Adrenal gland (tissue), 12 donors: Measurements from ENCODE around the gene PLXNC1. TPM values are rescaled to one million over a fixed set of nuclear protein-coding genes. Genes with fewer than 3 reads are reported as not detected.

ENCODE experiments used
- DNase-seq, 7 donors: peaks; one replicate each; pipeline ENCODE4 v3.0.0-alpha.2; 2019 to 2020
- H3K27ac ChIP-seq, 5 donors: fragments of 200-600 bp; sonication (generic) in 4 of 5; 1 replicate in 3 of 5; 2 replicates in 2 of 5; pipeline versions ENCODE4 v1.5.1 to v1.8.0; 2016 to 2020; ENCODE audit warnings: mild to moderate bottlenecking in 1 of 5
- H3K27me3 ChIP-seq: fragments of 200-600 bp; 2 replicates; pipeline ENCODE4 v1.8.0; 2021
- H3K36me3 ChIP-seq, 2 donors: fragments of 200-600 bp; replicated peaks in 1 of 2; 1 replicate in 1 of 2; 2 replicates in 1 of 2; pipeline versions ENCODE4 v1.5.1 to v1.8.0; 2018 to 2022
- H3K4me1 ChIP-seq, 2 donors: fragments of 200-600 bp; replicated peaks in 1 of 2; 1 replicate in 1 of 2; 2 replicates in 1 of 2; pipeline versions ENCODE4 v1.5.1 to v1.8.0; 2018 to 2021
- H3K4me3 ChIP-seq, 4 donors: fragments of 200-600 bp; sonication (generic) in 3 of 4; one replicate each; pipeline ENCODE4 v1.5.1; 2016 to 2018
- H3K9me3 ChIP-seq, 3 donors: fragments of 200-600 bp; sonication (generic) in 1 of 3; replicated peaks in 1 of 3; 1 replicate in 2 of 3; 2 replicates in 1 of 3; pipeline versions ENCODE4 v1.5.1 to v1.8.0; 2016 to 2021
- CTCF ChIP-seq, 6 experiments: fragments of 450-650 bp in 4 of 6; fragments of 200-600 bp in 2 of 6; sonication (generic) in 1 of 6; IDR thresholded peaks; 1 replicate in 5 of 6; 2 replicates in 1 of 6; pipeline versions ENCODE4 v1.5.1 to v1.8.0; 2016 to 2021; ENCODE audit warnings: antibody characterized with exemption in 6 of 6, mild to moderate bottlenecking in 2 of 6, moderate library complexity in 1 of 6
- POLR2A ChIP-seq, 2 donors: fragments of 450-650 bp; IDR thresholded peaks; one replicate each; pipeline ENCODE4 v1.6.1; 2017; ENCODE audit warnings: antibody characterized with exemption in 2 of 2, mild to moderate bottlenecking in 2 of 2, moderate library complexity in 1 of 2
- WGBS, 4 donors: extraction: QIAGEN DNeasy Blood & Tissue Kit in 2 of 4; methylation state at CpG; one replicate each; pipeline versions ENCODE4 v1.1.5 to v1.1.7; 2013 to 2017; 5-methylcytosine and 5-hydroxymethylcytosine counted together
- intact Hi-C, 2 donors: fragments of 100-400 bp; cut with DNase I; formaldehyde crosslinking; loops; one replicate each; pipeline versions ENCODE4 v1.14.1 to v1.15.0; 2022 to 2023
- polyA plus RNA-seq, 3 donors: library from polyadenylated mRNA; stranded (reverse); fragments of 200-250 nt in 2 of 3; fragments of 350-450 nt in 1 of 3; fragmentation: Illumina TruSeq in 1 of 3; extraction: RNeasy Lipid Tissue Mini Kit (QIAGEN cat#74804) in 1 of 3; gene quantifications; one replicate each; pipeline ENCODE4 v1.2.3, GENCODE V29; 2013 to 2014
- total RNA-seq, 9 donors: library from RNA; depleted of rRNA in 4 of 9; stranded (reverse); fragments of >200 nt in 4 of 9; fragments of 120-200 nt in 1 of 9; fragmentation: NEBNext Ultra II Directional in 1 of 9; extraction: Animal tissue kit (Norgen Biotek cat#: 25700) in 1 of 9; gene quantifications; one replicate each; pipeline versions ENCODE4 v1.1.0 to v1.2.4, GENCODE V29; 2013 to 2023
- donor health status: healthy with polysubstance abuse.
- donor health status: Bipolar disorder and iron deficiency.
- donor health status: DM: yes; HTN: yes; CAD: no.
- donor health status: DM: no; HTN: no; CAD: no.
- donor health status: DM: no; HTN: no; CAD: no.
- donor health status: DM: yes; HTN: yes; CAD: no.

Gene PLXNC1
- total and polyA plus RNA-seq, 12 donors: 2.5 to 23.4 (median 12.3) TPM

GRCh38 chr12:94114166-94114565, 34.2 kb upstream of the PLXNC1 start:
- Histone ChIP-seq H3K9me3 (no peaks in the 10 kb centered on the region), H3K4me3 (no peak overlapping the region), H3K27me3 (no peaks in the 10 kb centered on the region), H3K27ac (no peak overlapping the region), H3K4me1 (no peaks in the 10 kb centered on the region), H3K36me3 (no peaks in the 10 kb centered on the region)
- TF ChIP-seq CTCF (IDR thresholded peaks at IDR 0.05) (no peak), POLR2A (IDR thresholded peaks at IDR 0.05) (no peak)
- intact Hi-C loops: no loop called here
- no peak for DNase-seq
- WGBS, 4 donors: 69 to 71% (median 70%) methylated on average over 4 of the region's 4 CpGs

- intact Hi-C loops: no loop called here
- 94 to 98% (median 96%) methylated on average over 2 of the region's 2 CpGs for WGBS, 4 donors
- no peak for TF ChIP-seq POLR2A (IDR thresholded peaks at IDR 0.05)
- no peak for TF ChIP-seq CTCF (IDR thresholded peaks at IDR 0.05)
- no peaks in the 10 kb centered on the region for H3K36me3 ChIP-seq
- no peak overlapping the region for H3K4me3 ChIP-seq
- no peaks in the 10 kb centered on the region for H3K4me1 ChIP-seq
- no peaks in the 10 kb centered on the region for H3K27me3 ChIP-seq
- DNase-seq: no peak
- no peak overlapping the region for H3K27ac ChIP-seq
- H3K9me3 ChIP-seq: no peaks in the 10 kb centered on the region
These were observed 32.2 kb upstream of the PLXNC1 start for GRCh38 chr12:94116191-94116590.

- WGBS, 4 donors: 38 to 49% (median 39%) methylated on average over 3 of the region's 3 CpGs
- no peak for DNase-seq
- intact Hi-C loops: no loop called here
These were observed 26.5 kb upstream of the PLXNC1 start for GRCh38 chr12:94121886-94122285.

GRCh38 chr12:94122591-94122990, 25.8 kb upstream of the PLXNC1 start:
- H3K27ac ChIP-seq: no peak overlapping the region
- H3K27me3 ChIP-seq: no peaks in the 10 kb centered on the region
- no peak overlapping the region for H3K4me3 ChIP-seq
- DNase-seq: no peak
- intact Hi-C loops: no loop called here
- H3K4me1 ChIP-seq: no peaks in the 10 kb centered on the region
- no peaks in the 10 kb centered on the region for H3K9me3 ChIP-seq
- no peaks in the 10 kb centered on the region for H3K36me3 ChIP-seq
- no peak for TF ChIP-seq POLR2A (IDR thresholded peaks at IDR 0.05)
- no peak for TF ChIP-seq CTCF (IDR thresholded peaks at IDR 0.05)
- 73 to 75% (median 74%) methylated on average over 3 of the region's 3 CpGs for WGBS, 4 donors

More at GRCh38 chr12:94121886-94122285, 26.5 kb upstream of the PLXNC1 start:
- Histone ChIP-seq H3K4me1 (no peaks in the 10 kb centered on the region), H3K9me3 (no peaks in the 10 kb centered on the region), H3K4me3 (no peak overlapping the region), H3K36me3 (no peaks in the 10 kb centered on the region), H3K27me3 (no peaks in the 10 kb centered on the region), H3K27ac (no peak overlapping the region)
- TF ChIP-seq CTCF (IDR thresholded peaks at IDR 0.05): no peak
